Measurements from ENCODE around the gene FAM78B. TPM values are rescaled to one million over a fixed set of nuclear protein-coding genes. Genes with fewer than 3 reads are reported as not detected.

The FAM78B gene
- total and polyA plus RNA-seq, 2 of the 8 experiments (the other 6 are each of a cell fraction or from before 2014, with no cell fraction given): 2.3 to 3.6 TPM

DNA sequence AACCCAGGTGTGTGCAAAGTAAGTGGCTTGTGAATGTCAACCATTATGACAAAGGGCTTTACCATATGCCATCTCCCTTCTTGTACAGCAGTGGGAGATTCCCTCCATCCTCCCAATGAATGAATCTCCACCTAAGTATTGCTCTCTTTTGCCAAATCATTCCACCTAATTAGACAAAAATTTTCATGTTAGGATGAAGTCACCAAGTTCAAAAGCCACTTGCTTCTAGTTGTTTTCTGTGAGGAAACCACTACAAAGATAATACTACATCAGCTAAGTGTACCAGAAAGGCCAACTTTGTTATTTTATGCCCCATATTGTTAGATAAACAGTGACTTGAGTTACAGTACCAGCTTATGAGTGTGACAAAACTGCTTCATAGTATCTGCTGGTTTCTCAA, 34.3 kb downstream of the FAM78B start:
- H2BK12ac ChIP-seq (ENCODE audit: low read depth, low read length): no peak overlapping the region
- H3K23me2 ChIP-seq (ENCODE audit: low read depth, low read length): no peaks in the 10 kb centered on the region
- H3K14ac ChIP-seq (ENCODE audit: insufficient read length): no peak overlapping the region
- ChIA-PET CTCF (ENCODE audit: partially characterized antibody) (interaction anchor here (0.6 to 2.4 kb wide), 28 partner anchors 9 to 346 kb away, joined by 3 to 18 read pairs (median 4); partner anchors contain the start of gene FAM78B), POLR2A (ENCODE audit: partially characterized antibody) (no interaction called here)
- no peak overlapping the region for H4K8ac ChIP-seq (ENCODE audit: extremely low read depth, insufficient read depth, low read length)
- H2BK15ac ChIP-seq (ENCODE audit: low read length): no peak overlapping the region
- no peak for DNase-seq (ENCODE audit: low read depth in 1 of 2, low spot score in 2 of 2)
- FAIRE-seq: no peak
- no peak overlapping the region for H3K23ac ChIP-seq (ENCODE audit: insufficient read length)
- no peak overlapping the region for H2AK5ac ChIP-seq (ENCODE audit: low read depth, low read length)
- no peak overlapping the region for H3K9ac ChIP-seq (replicated peaks in 1 of 4; ENCODE audit: extremely low read depth in 1 of 4, low read depth in 3 of 4, low read length in 3 of 4)
- no peak overlapping the region for H3K4me2 ChIP-seq (ENCODE audit: insufficient read depth in 1 of 2, low read depth in 2 of 2, low read length in 2 of 2)
- H3K56ac ChIP-seq (replicated peaks; ENCODE audit: insufficient read length, low read depth, low read length): no peak overlapping the region
- no peak overlapping the region for H4K91ac ChIP-seq (replicated peaks; ENCODE audit: insufficient read length, low read length)
- H3K79me2 ChIP-seq (ENCODE audit: control insufficient read depth in 1 of 2, insufficient read depth in 2 of 2, low read length in 2 of 2): no peaks in the 10 kb centered on the region
- H3K4ac ChIP-seq (replicated peaks; ENCODE audit: insufficient read length, low read depth, low read length): no peak overlapping the region
- no peaks in the 10 kb centered on the region for H3K27me3 ChIP-seq (replicated peaks in 1 of 4; ENCODE audit: control insufficient read depth in 3 of 4, extremely low read depth in 1 of 4, insufficient read depth in 3 of 4, low read length in 3 of 4)
- H2BK120ac ChIP-seq (replicated peaks; ENCODE audit: low read depth, low read length): no peak overlapping the region
- H2BK5ac ChIP-seq (ENCODE audit: low read depth, low read length): no peak overlapping the region
- H3K4me3 ChIP-seq (ENCODE audit: extremely low read depth in 1 of 4, insufficient read depth in 2 of 4, low read depth in 3 of 4, low read length in 4 of 4): no peak overlapping the region
- no peaks in the 10 kb centered on the region for H3K36me3 ChIP-seq (ENCODE audit: control insufficient read depth in 2 of 4, insufficient read depth in 4 of 4, low read length in 3 of 4)
- H3K79me1 ChIP-seq (ENCODE audit: low read depth, low read length): no peaks in the 10 kb centered on the region
- no peak overlapping the region for H2BK20ac ChIP-seq (ENCODE audit: low read length)
- no peaks in the 10 kb centered on the region for H4K20me1 ChIP-seq (replicated peaks in 1 of 2; ENCODE audit: control insufficient read depth in 1 of 2, insufficient read depth in 2 of 2, low read length in 2 of 2)
- H3K18ac ChIP-seq (ENCODE audit: extremely low read depth, low read length): no peak overlapping the region
- no peaks in the 10 kb centered on the region for H3K9me3 ChIP-seq (ENCODE audit: insufficient read depth in 2 of 2, low read depth in 1 of 2, low read length in 1 of 2)
- no peak overlapping the region for H4K5ac ChIP-seq (ENCODE audit: insufficient read length, low read depth, low read length)
- H3K4me1 ChIP-seq (replicated peaks in 1 of 4; ENCODE audit: control insufficient read depth in 3 of 4, insufficient read depth in 4 of 4, low read length in 3 of 4): no peaks in the 10 kb centered on the region
- H2AFZ ChIP-seq (ENCODE audit: low read length): no peak overlapping the region
- no peak overlapping the region for H3K27ac ChIP-seq (ENCODE audit: low read depth, low read length)
- TF ChIP-seq, protein P1, sequence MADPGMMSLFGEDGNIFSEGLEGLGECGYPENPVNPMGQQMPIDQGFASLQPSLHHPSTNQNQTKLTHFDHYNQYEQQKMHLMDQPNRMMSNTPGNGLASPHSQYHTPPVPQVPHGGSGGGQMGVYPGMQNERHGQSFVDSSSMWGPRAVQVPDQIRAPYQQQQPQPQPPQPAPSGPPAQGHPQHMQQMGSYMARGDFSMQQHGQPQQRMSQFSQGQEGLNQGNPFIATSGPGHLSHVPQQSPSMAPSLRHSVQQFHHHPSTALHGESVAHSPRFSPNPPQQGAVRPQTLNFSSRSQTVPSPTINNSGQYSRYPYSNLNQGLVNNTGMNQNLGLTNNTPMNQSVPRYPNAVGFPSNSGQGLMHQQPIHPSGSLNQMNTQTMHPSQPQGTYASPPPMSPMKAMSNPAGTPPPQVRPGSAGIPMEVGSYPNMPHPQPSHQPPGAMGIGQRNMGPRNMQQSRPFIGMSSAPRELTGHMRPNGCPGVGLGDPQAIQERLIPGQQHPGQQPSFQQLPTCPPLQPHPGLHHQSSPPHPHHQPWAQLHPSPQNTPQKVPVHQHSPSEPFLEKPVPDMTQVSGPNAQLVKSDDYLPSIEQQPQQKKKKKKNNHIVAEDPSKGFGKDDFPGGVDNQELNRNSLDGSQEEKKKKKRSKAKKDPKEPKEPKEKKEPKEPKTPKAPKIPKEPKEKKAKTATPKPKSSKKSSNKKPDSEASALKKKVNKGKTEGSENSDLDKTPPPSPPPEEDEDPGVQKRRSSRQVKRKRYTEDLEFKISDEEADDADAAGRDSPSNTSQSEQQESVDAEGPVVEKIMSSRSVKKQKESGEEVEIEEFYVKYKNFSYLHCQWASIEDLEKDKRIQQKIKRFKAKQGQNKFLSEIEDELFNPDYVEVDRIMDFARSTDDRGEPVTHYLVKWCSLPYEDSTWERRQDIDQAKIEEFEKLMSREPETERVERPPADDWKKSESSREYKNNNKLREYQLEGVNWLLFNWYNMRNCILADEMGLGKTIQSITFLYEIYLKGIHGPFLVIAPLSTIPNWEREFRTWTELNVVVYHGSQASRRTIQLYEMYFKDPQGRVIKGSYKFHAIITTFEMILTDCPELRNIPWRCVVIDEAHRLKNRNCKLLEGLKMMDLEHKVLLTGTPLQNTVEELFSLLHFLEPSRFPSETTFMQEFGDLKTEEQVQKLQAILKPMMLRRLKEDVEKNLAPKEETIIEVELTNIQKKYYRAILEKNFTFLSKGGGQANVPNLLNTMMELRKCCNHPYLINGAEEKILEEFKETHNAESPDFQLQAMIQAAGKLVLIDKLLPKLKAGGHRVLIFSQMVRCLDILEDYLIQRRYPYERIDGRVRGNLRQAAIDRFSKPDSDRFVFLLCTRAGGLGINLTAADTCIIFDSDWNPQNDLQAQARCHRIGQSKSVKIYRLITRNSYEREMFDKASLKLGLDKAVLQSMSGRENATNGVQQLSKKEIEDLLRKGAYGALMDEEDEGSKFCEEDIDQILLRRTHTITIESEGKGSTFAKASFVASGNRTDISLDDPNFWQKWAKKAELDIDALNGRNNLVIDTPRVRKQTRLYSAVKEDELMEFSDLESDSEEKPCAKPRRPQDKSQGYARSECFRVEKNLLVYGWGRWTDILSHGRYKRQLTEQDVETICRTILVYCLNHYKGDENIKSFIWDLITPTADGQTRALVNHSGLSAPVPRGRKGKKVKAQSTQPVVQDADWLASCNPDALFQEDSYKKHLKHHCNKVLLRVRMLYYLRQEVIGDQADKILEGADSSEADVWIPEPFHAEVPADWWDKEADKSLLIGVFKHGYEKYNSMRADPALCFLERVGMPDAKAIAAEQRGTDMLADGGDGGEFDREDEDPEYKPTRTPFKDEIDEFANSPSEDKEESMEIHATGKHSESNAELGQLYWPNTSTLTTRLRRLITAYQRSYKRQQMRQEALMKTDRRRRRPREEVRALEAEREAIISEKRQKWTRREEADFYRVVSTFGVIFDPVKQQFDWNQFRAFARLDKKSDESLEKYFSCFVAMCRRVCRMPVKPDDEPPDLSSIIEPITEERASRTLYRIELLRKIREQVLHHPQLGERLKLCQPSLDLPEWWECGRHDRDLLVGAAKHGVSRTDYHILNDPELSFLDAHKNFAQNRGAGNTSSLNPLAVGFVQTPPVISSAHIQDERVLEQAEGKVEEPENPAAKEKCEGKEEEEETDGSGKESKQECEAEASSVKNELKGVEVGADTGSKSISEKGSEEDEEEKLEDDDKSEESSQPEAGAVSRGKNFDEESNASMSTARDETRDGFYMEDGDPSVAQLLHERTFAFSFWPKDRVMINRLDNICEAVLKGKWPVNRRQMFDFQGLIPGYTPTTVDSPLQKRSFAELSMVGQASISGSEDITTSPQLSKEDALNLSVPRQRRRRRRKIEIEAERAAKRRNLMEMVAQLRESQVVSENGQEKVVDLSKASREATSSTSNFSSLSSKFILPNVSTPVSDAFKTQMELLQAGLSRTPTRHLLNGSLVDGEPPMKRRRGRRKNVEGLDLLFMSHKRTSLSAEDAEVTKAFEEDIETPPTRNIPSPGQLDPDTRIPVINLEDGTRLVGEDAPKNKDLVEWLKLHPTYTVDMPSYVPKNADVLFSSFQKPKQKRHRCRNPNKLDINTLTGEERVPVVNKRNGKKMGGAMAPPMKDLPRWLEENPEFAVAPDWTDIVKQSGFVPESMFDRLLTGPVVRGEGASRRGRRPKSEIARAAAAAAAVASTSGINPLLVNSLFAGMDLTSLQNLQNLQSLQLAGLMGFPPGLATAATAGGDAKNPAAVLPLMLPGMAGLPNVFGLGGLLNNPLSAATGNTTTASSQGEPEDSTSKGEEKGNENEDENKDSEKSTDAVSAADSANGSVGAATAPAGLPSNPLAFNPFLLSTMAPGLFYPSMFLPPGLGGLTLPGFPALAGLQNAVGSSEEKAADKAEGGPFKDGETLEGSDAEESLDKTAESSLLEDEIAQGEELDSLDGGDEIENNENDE (IDR thresholded peaks at IDR 0.05; ENCODE audit: insufficient replicate concordance, low read length): no peak
- no peak for TF ChIP-seq SIRT6 (IDR thresholded peaks at IDR 0.05; ENCODE audit: low read length)
